Activated CD4-positive, alpha-beta T cell treated with anti-CD3 and anti-CD28 coated beads for 24 hours (primary cell): ENCODE measurements around the gene KIAA0930.
A peak's percentile ranks its signal among the peaks of the same experiment; 100 is the strongest.

Experiments used
- DNase-seq, 2 donors: peaks; one replicate each; pipeline ENCODE4 v3.0.0-alpha.2; 2020; ENCODE audit warnings: low read depth in 2 of 2

The KIAA0930 gene

GRCh38 chr22:45172881-45173585 is 67.7 kb downstream of the KIAA0930 start:
- no peak for DNase-seq

DNA sequence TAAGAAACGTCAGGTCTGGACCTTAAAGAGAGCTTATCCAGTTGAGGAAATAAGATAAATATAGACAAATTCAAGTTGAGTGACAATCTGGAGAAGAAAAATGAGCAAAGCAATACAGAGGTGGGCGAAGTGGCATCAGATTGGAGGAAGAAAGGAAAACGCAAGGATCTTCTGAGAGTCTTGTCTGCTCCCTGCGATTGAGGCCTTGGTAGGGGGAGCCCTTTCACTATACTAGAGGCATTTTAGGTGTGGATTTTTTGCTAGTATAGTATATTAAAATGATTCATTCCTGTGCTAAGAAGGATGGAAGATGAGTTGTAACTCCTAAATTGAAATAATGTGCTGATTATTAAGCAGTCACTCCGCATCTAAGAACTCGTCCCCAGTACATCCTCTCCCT is 68.9 kb downstream of the KIAA0930 start:
- no peak for DNase-seq

GRCh38 chr22:45169591-45170466 is 70.9 kb downstream of the KIAA0930 start:
- DNase-seq: no peak

GRCh38 chr22:45166932-45167331 is 73.8 kb downstream of the KIAA0930 start:
- DNase-seq: no peak

DNA sequence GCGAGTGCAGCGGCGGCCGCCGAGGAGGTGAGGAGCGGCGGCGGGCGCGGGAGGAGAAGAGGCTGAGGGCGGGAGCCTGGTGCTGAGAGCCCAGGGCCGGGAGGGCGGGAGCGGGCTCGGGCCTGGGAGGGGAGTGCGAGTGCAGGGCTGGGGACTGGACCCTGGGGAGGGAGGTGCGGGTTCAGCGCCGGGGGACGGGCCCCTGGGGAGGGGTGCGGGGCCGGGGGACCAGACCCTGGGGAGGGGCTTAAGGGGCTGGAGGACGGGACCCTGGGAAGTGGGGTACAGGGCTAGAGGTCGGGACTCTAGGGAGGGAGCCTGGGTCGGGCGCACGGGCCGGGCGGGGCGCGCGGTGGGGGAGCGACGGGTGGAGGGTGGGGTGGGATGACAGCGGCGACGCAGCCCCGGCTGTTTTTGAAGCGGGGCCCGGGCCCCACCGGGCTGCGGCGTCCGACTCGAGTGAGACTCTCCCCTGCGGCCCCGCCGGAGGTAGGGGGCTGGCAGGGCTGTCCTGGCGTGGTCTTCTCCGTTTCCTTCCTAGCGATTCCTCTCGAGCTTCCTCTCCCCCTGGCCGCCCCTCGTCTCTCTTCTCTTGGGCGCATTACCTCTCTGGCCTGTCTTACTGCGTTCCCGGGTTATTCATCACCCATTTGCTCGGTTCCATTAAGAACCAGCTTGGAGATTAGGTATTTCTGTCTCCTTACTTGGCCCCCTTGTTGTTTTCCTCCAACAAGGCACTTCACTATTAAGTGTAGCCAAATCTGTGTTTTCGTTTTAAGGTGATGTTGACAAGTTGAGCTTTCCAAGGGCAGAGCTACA is 76.2 kb downstream of the KIAA0930 start:
- DNase-seq: no peak

DNA sequence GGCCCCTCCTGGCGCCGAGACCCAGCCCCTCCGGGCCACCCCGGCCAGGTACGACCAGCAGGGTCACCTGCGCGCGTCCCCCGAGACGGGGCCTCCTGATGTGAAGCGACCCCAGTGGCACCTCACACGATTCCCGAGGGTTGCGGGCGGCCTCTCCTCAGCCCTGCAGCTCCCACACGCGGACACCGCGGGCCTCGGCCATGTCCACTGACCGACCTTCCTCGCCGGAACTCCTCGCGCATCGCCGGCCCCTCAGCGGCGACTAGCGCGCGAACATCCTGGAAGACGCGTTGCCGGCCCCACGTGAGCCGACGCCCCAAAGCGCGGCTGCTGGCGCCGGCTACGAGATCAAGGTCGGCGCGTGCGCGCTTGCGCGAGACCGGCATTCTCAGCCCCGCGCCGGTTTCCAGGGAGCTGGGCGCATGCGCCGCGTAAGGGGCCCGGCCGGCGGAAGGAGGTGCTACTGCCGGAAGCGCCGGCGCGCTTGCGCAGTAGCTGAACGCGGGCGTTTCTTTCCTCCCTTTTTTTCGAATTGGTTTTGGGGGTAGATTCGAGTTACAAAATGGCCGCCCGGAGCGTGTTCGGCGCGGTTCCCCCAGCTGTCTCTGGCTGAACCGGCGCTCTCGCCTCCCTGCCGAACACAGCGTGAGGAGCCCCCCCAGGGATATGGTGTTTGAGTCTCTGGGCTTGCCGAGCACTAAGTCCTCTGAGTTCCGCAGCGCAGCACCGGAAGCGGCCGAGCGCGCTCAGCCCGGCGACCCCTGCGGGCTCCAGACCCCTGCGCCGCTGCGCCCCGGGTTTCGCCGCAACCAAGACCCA is 77.0 kb downstream of the KIAA0930 start, which contains the start of gene NUP50:
NUP50 (plus strand) TSS at position 475 of the 819 bp plus-strand sequence. CDS start 4,253 bp downstream, outside the sequence.
- peak; percentile 88 to 92 for DNase-seq

GRCh38 chr22:45163099-45163450 is 77.6 kb downstream of the KIAA0930 start:
- DNase-seq: no peak

GRCh38 chr22:45162531-45162930 is 78.2 kb downstream of the KIAA0930 start:
- DNase-seq: no peak

DNA sequence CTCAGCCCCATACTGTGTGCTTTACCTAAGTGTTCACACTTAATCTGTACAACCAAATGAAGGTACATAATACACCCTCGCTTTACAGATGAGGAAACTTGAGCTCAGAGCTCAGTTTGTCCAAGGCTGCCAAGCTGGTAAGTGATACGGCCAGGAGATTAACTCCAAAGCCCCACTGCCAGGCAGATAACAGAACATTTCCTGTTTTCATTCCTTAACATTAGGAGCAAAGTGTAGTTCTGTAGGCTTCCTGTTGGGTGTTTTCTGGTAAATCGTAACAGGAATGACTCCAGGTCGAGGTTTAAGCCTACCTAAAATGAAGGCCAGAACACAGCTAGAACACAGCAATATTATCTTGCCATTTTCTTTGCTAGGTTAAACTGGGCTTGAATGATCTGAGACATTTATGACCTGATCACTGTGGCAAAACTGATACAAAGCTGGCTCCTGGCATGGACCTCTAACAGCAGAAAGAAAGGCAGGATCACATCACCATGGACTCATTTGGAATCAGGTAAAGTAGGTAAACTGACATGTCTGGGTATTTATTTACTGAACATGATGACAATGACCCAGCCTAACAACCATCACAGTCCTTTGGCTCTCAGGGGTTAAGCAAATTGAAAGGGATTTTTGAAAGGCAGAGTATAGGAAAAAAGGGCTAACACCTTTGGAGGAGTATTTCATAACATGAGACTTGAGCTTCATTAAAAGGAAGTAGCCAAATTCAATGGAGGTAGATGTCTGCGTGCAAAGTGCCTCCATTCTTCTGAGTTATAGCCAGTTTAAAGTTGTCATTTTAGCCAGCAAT is 80.8 kb downstream of the KIAA0930 start:
- no peak for DNase-seq

- DNase-seq: no peak
These were observed 82.8 kb downstream of the KIAA0930 start for GRCh38 chr22:45157907-45158306.

DNA sequence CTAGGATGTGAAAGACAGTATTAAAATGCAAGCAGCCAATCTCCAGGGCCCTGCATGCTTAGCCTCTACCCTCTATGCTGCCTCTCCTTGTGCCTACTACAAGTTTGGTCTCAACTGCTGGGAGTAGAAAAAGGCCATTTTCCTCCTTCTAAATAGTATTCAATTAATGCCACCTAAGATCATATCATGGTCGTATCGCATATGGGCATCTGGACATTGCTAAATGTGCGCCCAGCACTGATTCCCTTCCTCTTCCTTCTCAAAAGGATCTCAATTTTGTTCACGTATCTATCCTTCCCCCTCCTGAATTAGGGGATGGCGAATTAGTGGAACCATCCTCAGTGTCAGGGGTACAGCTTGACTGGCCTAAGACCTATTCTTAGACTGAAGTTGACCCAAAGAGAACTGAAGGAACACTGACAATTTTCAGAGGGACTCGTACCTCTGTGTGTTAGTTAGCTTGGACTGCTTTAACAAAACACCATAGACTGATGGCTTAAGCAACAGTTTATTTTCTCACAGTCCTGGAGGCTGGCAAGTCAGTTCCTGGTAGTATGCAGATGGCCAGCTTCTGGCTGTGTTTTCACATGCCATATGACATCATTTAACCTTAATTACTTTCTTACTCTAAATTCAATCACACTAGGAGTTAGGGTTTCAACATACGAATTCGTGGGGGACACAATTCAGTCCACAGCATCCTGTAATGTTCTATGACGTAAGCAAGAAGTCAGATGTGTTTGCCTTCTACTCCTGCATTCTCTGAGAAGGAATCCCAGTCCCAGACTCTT is 85.4 kb downstream of the KIAA0930 start:
- no peak for DNase-seq

DNA sequence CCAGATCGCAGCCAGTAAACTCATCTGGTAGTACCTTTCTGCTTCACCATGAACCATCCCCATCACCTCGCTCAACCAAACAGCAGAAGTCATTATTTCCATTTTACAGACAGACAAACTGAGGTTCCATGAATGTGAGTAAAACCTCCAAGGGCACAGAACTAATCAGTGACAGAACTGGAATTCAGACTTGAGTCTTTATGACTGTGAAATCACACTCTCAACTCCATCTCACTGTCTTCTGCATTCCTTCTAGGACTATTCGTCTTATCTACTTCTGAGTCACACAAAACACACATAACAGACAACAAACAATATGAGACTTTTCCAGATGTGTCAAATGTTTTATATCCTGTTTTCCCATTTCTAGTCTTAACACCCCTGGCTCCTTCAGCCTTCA is 86.3 kb downstream of the KIAA0930 start:
- no peak for DNase-seq

- no peak for DNase-seq
These were observed 89.2 kb downstream of the KIAA0930 start for GRCh38 chr22:45151503-45151902.

DNA sequence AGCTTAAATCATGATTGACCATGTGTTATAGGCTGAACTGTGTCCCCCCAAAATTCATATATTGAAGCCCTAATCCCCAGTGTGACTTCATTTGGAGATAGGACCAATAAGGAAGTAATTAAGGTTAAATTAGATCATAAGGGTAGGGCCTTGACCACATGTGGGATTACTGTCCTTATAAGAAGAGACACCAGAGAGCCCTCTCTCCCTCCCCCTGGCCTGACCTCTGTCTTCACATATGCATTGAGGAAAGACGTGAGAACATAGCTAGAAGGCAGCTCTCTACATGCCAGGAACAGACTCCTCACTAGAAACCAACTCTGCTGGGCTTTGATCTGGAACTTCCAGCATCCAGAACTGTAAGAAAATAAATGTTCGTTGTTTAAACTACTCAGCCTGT is 90.6 kb downstream of the KIAA0930 start:
- DNase-seq: no peak

DNA sequence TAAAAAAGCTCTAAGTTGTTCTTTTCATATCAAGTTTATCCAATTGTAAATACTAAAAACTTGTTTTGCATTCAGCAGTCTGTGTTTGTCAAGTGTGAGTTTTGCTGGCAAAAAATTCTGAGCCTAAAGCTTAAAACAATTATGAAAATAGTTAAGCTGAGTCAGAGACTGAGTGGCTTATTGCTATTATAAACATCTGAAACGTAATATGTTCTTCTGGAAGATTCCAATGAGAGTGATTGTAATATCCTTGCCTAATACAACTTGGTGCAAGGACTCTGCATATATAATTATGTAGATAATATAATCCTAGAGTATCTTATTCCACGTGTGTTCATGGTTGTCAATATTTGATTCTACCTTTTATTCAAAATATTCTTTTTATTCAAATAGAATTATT is 91.0 kb downstream of the KIAA0930 start:
- no peak for DNase-seq

DNA sequence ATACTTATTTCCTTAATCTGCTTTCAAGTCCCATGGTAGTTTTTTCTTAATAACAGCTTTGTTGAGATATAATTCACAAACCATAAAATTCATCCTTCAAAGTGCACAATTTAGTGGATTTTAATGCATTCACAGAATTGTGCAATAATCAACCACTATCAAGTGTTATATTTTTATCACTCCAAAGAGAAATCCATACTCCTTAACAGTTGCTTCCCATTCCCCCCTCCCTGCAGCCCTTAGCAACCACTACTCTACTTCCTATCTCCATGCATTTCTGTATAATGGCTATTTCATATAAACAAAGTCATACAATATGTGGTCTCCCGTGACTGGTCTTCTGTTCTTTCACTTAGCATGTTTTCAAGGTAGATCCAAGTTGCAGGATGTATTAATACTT is 95.8 kb downstream of the KIAA0930 start:
- no peak for DNase-seq

DNA sequence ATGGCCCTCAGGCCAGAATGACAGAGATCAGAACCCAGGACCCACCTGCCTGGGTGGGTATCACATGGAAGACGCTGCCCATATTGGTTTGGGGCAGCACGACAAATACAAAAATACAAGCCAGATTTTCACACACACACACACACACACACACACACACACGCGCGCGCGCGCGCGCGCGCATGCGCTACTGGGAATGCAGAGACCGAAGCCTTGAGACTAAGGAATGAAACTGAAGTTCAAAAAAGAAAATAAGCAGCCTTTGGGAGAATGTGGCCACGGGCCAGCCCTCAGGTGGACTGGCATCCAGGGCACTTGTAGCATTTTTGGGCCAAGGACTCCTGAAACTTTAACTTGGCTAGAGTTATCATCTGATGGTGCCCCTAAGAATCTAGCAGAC is 98.3 kb downstream of the KIAA0930 start:
- no peak for DNase-seq
